ENCODE results near the gene THG1L. TPM values are rescaled to one million over a fixed set of nuclear protein-coding genes. Genes with fewer than 3 reads are reported as not detected.

Gene THG1L
- total and polyA plus RNA-seq, 2 experiments from 2014 or later, result 12.2 to 13.8 TPM

DNA sequence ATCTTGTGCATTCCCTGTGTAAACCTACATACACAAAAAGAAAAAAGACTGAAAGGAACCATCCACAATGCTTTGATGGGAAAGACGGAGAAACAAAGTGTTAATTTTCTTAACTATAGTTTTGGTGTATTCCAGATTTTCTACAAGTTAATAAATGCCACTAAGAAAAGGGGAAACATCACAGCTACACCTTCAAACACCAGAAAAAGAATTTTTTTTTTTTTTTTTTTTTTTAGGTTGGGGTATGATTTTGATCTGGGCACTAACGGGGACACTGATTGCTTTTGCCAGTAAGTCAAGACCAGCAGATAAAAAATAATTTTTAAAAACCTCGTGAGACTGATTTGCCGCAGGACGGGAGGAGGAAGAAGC is 334 bp upstream of the THG1L start:
- Histone ChIP-seq H3K4me1 (ENCODE audit: insufficient read depth) (0 out of 2 replicates have a peak, but pooled peaks cover 3% of the 10 kb centered on the region), H2AFZ (peak overlapping the region; percentile 1; the same call in 1 of the 2 replicates), H3K27ac (ENCODE audit: low read depth) (no peak overlapping the region), H3F3A (replicated peaks; ENCODE audit: low read depth) (no peaks in the 10 kb centered on the region), H3K4me2 (peak overlapping the region; percentile 87), H3K4me3 (peak overlapping the region; percentile 63), H3K9me2 (ENCODE audit: insufficient read depth) (no peaks in the 10 kb centered on the region), H3K36me3 (ENCODE audit: insufficient read depth) (peaks cover 21% of the 10 kb centered on the region), H3K79me2 (replicated peaks; ENCODE audit: insufficient read depth) (peaks cover 3% of the 10 kb centered on the region; the same call in 1 of the 2 replicates), H3K27me3 (ENCODE audit: insufficient read depth) (no peaks in the 10 kb centered on the region), H4K20me1 (replicated peaks; ENCODE audit: insufficient read depth) (0 out of 2 replicates have a peak, but pooled peaks cover 10% of the 10 kb centered on the region)
- H3K9me3 Mint-ChIP-seq, result no peaks in the 10 kb centered on the region
- no peak for TF ChIP-seq STAT1 (IDR thresholded peaks at IDR 0.05; ENCODE audit: unreplicated experiment)
- TF ChIP-seq CREB1 (CRISPR knock-in tag; IDR thresholded peaks at IDR 0.05; ENCODE audit: low read depth), result no peak
- TF ChIP-seq, protein P1, sequence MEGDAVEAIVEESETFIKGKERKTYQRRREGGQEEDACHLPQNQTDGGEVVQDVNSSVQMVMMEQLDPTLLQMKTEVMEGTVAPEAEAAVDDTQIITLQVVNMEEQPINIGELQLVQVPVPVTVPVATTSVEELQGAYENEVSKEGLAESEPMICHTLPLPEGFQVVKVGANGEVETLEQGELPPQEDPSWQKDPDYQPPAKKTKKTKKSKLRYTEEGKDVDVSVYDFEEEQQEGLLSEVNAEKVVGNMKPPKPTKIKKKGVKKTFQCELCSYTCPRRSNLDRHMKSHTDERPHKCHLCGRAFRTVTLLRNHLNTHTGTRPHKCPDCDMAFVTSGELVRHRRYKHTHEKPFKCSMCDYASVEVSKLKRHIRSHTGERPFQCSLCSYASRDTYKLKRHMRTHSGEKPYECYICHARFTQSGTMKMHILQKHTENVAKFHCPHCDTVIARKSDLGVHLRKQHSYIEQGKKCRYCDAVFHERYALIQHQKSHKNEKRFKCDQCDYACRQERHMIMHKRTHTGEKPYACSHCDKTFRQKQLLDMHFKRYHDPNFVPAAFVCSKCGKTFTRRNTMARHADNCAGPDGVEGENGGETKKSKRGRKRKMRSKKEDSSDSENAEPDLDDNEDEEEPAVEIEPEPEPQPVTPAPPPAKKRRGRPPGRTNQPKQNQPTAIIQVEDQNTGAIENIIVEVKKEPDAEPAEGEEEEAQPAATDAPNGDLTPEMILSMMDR (conservative IDR thresholded peaks at IDR 0.05; ENCODE audit: low read depth in 2 of 2), result no peak
- no peak for TF ChIP-seq EZH2 (IDR thresholded peaks at IDR 0.05; ENCODE audit: low read depth, unreplicated experiment)
- no peak for TF ChIP-seq NANOG (IDR thresholded peaks at IDR 0.05; ENCODE audit: borderline replicate concordance)
- TF ChIP-seq, protein P2, sequence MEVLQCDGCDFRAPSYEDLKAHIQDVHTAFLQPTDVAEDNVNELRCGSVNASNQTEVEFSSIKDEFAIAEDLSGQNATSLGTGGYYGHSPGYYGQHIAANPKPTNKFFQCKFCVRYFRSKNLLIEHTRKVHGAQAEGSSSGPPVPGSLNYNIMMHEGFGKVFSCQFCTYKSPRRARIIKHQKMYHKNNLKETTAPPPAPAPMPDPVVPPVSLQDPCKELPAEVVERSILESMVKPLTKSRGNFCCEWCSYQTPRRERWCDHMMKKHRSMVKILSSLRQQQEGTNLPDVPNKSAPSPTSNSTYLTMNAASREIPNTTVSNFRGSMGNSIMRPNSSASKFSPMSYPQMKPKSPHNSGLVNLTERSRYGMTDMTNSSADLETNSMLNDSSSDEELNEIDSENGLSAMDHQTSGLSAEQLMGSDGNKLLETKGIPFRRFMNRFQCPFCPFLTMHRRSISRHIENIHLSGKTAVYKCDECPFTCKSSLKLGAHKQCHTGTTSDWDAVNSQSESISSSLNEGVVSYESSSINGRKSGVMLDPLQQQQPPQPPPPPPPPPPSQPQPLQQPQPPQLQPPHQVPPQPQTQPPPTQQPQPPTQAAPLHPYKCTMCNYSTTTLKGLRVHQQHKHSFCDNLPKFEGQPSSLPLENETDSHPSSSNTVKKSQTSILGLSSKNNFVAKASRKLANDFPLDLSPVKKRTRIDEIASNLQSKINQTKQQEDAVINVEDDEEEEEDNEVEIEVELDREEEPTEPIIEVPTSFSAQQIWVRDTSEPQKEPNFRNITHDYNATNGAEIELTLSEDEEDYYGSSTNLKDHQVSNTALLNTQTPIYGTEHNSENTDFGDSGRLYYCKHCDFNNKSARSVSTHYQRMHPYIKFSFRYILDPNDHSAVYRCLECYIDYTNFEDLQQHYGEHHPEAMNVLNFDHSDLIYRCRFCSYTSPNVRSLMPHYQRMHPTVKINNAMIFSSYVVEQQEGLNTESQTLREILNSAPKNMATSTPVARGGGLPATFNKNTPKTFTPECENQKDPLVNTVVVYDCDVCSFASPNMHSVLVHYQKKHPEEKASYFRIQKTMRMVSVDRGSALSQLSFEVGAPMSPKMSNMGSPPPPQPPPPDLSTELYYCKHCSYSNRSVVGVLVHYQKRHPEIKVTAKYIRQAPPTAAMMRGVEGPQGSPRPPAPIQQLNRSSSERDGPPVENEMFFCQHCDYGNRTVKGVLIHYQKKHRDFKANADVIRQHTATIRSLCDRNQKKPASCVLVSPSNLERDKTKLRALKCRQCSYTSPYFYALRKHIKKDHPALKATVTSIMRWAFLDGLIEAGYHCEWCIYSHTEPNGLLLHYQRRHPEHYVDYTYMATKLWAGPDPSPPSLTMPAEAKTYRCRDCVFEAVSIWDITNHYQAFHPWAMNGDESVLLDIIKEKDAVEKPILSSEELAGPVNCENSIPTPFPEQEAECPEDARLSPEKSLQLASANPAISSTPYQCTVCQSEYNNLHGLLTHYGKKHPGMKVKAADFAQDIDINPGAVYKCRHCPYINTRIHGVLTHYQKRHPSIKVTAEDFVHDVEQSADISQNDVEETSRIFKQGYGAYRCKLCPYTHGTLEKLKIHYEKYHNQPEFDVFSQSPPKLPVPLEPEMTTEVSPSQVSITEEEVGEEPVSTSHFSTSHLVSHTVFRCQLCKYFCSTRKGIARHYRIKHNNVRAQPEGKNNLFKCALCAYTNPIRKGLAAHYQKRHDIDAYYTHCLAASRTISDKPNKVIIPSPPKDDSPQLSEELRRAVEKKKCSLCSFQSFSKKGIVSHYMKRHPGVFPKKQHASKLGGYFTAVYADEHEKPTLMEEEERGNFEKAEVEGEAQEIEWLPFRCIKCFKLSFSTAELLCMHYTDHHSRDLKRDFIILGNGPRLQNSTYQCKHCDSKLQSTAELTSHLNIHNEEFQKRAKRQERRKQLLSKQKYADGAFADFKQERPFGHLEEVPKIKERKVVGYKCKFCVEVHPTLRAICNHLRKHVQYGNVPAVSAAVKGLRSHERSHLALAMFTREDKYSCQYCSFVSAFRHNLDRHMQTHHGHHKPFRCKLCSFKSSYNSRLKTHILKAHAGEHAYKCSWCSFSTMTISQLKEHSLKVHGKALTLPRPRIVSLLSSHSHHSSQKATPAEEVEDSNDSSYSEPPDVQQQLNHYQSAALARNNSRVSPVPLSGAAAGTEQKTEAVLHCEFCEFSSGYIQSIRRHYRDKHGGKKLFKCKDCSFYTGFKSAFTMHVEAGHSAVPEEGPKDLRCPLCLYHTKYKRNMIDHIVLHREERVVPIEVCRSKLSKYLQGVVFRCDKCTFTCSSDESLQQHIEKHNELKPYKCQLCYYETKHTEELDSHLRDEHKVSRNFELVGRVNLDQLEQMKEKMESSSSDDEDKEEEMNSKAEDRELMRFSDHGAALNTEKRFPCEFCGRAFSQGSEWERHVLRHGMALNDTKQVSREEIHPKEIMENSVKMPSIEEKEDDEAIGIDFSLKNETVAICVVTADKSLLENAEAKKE (CRISPR knock-in tag; IDR thresholded peaks at IDR 0.05), result no peak
- TF ChIP-seq, protein P3, sequence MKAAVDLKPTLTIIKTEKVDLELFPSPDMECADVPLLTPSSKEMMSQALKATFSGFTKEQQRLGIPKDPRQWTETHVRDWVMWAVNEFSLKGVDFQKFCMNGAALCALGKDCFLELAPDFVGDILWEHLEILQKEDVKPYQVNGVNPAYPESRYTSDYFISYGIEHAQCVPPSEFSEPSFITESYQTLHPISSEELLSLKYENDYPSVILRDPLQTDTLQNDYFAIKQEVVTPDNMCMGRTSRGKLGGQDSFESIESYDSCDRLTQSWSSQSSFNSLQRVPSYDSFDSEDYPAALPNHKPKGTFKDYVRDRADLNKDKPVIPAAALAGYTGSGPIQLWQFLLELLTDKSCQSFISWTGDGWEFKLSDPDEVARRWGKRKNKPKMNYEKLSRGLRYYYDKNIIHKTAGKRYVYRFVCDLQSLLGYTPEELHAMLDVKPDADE (IDR thresholded peaks at IDR 0.05), result no peak
- TF ChIP-seq ZNF331 (CRISPR knock-in tag; IDR thresholded peaks at IDR 0.05; ENCODE audit: low read depth), result no peak
- TF ChIP-seq JUNB (IDR thresholded peaks at IDR 0.05; ENCODE audit: unreplicated experiment), result no peak
- no peak for TF ChIP-seq EZH2phosphoT487 (IDR thresholded peaks at IDR 0.05; ENCODE audit: unreplicated experiment)
- no peak for TF ChIP-seq POLR2AphosphoS5 (IDR thresholded peaks at IDR 0.05; ENCODE audit: low read depth)
- TF ChIP-seq ZNF114 (CRISPR knock-in tag; IDR thresholded peaks at IDR 0.05), result no peak
- TF ChIP-seq, protein P4, sequence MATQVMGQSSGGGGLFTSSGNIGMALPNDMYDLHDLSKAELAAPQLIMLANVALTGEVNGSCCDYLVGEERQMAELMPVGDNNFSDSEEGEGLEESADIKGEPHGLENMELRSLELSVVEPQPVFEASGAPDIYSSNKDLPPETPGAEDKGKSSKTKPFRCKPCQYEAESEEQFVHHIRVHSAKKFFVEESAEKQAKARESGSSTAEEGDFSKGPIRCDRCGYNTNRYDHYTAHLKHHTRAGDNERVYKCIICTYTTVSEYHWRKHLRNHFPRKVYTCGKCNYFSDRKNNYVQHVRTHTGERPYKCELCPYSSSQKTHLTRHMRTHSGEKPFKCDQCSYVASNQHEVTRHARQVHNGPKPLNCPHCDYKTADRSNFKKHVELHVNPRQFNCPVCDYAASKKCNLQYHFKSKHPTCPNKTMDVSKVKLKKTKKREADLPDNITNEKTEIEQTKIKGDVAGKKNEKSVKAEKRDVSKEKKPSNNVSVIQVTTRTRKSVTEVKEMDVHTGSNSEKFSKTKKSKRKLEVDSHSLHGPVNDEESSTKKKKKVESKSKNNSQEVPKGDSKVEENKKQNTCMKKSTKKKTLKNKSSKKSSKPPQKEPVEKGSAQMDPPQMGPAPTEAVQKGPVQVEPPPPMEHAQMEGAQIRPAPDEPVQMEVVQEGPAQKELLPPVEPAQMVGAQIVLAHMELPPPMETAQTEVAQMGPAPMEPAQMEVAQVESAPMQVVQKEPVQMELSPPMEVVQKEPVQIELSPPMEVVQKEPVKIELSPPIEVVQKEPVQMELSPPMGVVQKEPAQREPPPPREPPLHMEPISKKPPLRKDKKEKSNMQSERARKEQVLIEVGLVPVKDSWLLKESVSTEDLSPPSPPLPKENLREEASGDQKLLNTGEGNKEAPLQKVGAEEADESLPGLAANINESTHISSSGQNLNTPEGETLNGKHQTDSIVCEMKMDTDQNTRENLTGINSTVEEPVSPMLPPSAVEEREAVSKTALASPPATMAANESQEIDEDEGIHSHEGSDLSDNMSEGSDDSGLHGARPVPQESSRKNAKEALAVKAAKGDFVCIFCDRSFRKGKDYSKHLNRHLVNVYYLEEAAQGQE (IDR thresholded peaks at IDR 0.05; ENCODE audit: unreplicated experiment), result no peak
- H3K36me3 Mint-ChIP-seq (ENCODE audit: low read depth), result peaks cover 24% of the 10 kb centered on the region
- peaks cover 10% of the 10 kb centered on the region for H3K27me3 Mint-ChIP-seq (ENCODE audit: insufficient read depth, low read depth, poor library complexity)
- peak overlapping the region; percentile 98 for H3K4me3 Mint-ChIP-seq
- ATAC-seq (no peak), DNase-seq (ENCODE audit: low spot score) (no peak)
- H3K4me1 Mint-ChIP-seq, result peaks cover 5% of the 10 kb centered on the region
- H3K27ac Mint-ChIP-seq, result peak overlapping the region; percentile 100; the same call in 1 of the 2 replicates
